H1 (cell line): ENCODE data around the gene TSR1. TPM values are rescaled to one million over a fixed set of nuclear protein-coding genes. Genes with fewer than 3 reads are reported as not detected.

Experiments
- BRCA1 ChIP-seq: IDR thresholded peaks from 2 replicates; pipeline ENCODE4 v1.6.1; 2012; ENCODE audit warnings: low read depth, low read length, improper control_type of control experiment
- CHD7 ChIP-seq: fragments of 300-600 bp; sonication (generic); IDR thresholded peaks from 2 replicates; pipeline ENCODE4 v1.7.1; 2012; ENCODE audit warnings: low read length, moderate library complexity, mild to moderate bottlenecking, inconsistent platforms; ENCODE audit not compliant: insufficient replicate concordance
- CTBP2 ChIP-seq: IDR thresholded peaks from 2 replicates; pipeline ENCODE4 v1.7.0; 2011; ENCODE audit warnings: borderline replicate concordance, mild to moderate bottlenecking, moderate library complexity, mixed read lengths, low read length; ENCODE audit not compliant: insufficient read depth, insufficient read length
- POLR2A ChIP-seq, 2 experiments: IDR thresholded peaks; 1 replicate in 1 of 2; 2 replicates in 1 of 2; pipeline ENCODE4 v1.6.1; 2011; ENCODE audit warnings: low read depth in 2 of 2, low read length in 2 of 2, mild to moderate bottlenecking in 2 of 2; ENCODE audit errors: control extremely low read depth in 1 of 2
- RNF2 ChIP-seq: fragments of 200-900, 300-1000 bp; sonication (generic); IDR thresholded peaks from 2 replicates; pipeline ENCODE4 v1.7.1; 2016; ENCODE audit warnings: borderline replicate concordance, low read depth, mild to moderate bottlenecking, antibody characterized with exemption, low read length; ENCODE audit not compliant: poor library complexity, severe bottlenecking; ENCODE audit errors: missing control alignments
- TEAD4 ChIP-seq: IDR thresholded peaks from 2 replicates; pipeline ENCODE4 v1.6.1; 2012; ENCODE audit warnings: low read depth, low read length, inconsistent platforms, mixed read lengths
- polyA plus RNA-seq, 7 experiments: library from polyadenylated mRNA; depleted of rRNA in 3 of 7; stranded (reverse) in 5 of 7; unstranded in 2 of 7; fragments of >200 nt in 5 of 7; fragments of 200-250 nt in 2 of 7; gene quantifications; 1 replicate in 5 of 7; 2 replicates in 1 of 7; 4 replicates in 1 of 7; pipeline versions ENCODE4 v1.2.1 to v1.2.3, GENCODE V29; 2011 to 2013; ENCODE audit warnings: missing spikeins in 2 of 7, mixed read lengths in 2 of 7
- total RNA-seq: library from RNA; stranded (reverse); fragmentation: NEBNext Ultra II Directional; extraction: Animal tissue kit (Norgen Biotek cat#: 25700); gene quantifications from 2 replicates; pipeline ENCODE4 v1.2.1, GENCODE V29; 2021

Gene TSR1
- total and polyA plus RNA-seq, 2 of the 8 experiments (the other 6 are each of a cell fraction or from before 2014, with no cell fraction given) = 14.5 to 69.7 TPM

GRCh38 chr17:2362881-2363280 lies 26.6 kb upstream of the TSR1 start (continued):
- TF ChIP-seq CHD7 = no peak
- TF ChIP-seq CTBP2 = no peak
- TF ChIP-seq POLR2A (IDR thresholded peaks at IDR 0.05; ENCODE audit: control extremely low read depth in 1 of 2, low read depth in 2 of 2, low read length in 2 of 2) = no peak
- no peak for TF ChIP-seq TEAD4
- no peak for TF ChIP-seq BRCA1
- TF ChIP-seq RNF2 = no peak
- TF ChIP-seq, all 59 proteins: peak for 0
